BE2C (cell line): ENCODE measurements around the gene PTCHD4.
"Not testable (repeated sequence)": the region's sequence is repeated elsewhere in the genome, so short reads cannot be mapped to it uniquely, and the experiment has no call there.

Experiments
- DNase-seq: peaks from one replicate; pipeline ENCODE4 v3.0.0-alpha.2; 2020
- H3K27me3 ChIP-seq: fragments of 250-450 bp; sonication (Bioruptor Pico); 2 replicates; pipeline ENCODE4 v1.5.1; 2020; ENCODE audit warnings: mild to moderate bottlenecking
- H3K36me3 ChIP-seq: fragments of 250-450 bp; sonication (Bioruptor Pico); 2 replicates; pipeline ENCODE4 v1.5.1; 2020; ENCODE audit warnings: mild to moderate bottlenecking
- H3K4me1 ChIP-seq: fragments of 250-450 bp; sonication (Bioruptor Pico); 2 replicates; pipeline ENCODE4 v1.5.1; 2020
- H3K4me3 ChIP-seq: 2 replicates; pipeline ENCODE4 v1.5.1; 2011; ENCODE audit warnings: low read depth, low read length
- H3K9me3 ChIP-seq: fragments of 250-450 bp; sonication (Bioruptor Pico); 2 replicates; pipeline ENCODE4 v1.5.1; 2020
- CTCF ChIP-seq: IDR thresholded peaks from 2 replicates; pipeline ENCODE4 v1.5.1; 2012; ENCODE audit warnings: mild to moderate bottlenecking, low read depth, low read length

Gene PTCHD4

GRCh38 chr6:48139818-48140614 lies 29.0 kb upstream of the PTCHD4 start:
- no peaks in the 10 kb centered on the region for H3K27me3 ChIP-seq
- no peak overlapping the region for H3K4me3 ChIP-seq
- no peak for TF ChIP-seq CTCF
- H3K9me3 ChIP-seq, result no peaks in the 10 kb centered on the region
- H3K4me1 ChIP-seq, result no peaks in the 10 kb centered on the region
- DNase-seq, result no peak
- no peaks in the 10 kb centered on the region for H3K36me3 ChIP-seq

GRCh38 chr6:48136856-48137255 lies 25.9 kb upstream of the PTCHD4 start:
- no peaks in the 10 kb centered on the region for H3K4me1 ChIP-seq
- DNase-seq, result no peak
- no peak for TF ChIP-seq CTCF
- H3K9me3 ChIP-seq, result no peaks in the 10 kb centered on the region
- no peak overlapping the region for H3K4me3 ChIP-seq
- no peaks in the 10 kb centered on the region for H3K27me3 ChIP-seq
- no peaks in the 10 kb centered on the region for H3K36me3 ChIP-seq

GRCh38 chr6:48135323-48136084 lies 24.5 kb upstream of the PTCHD4 start:
- DNase-seq, result no peak
- no peak overlapping the region for H3K4me3 ChIP-seq
- no peaks in the 10 kb centered on the region for H3K27me3 ChIP-seq
- TF ChIP-seq CTCF, result no peak
- H3K4me1 ChIP-seq, result no peaks in the 10 kb centered on the region
- H3K9me3 ChIP-seq, result no peaks in the 10 kb centered on the region
- no peaks in the 10 kb centered on the region for H3K36me3 ChIP-seq

- no peaks in the 10 kb centered on the region for H3K4me1 ChIP-seq
- TF ChIP-seq CTCF, result no peak
- no peak for DNase-seq
- no peaks in the 10 kb centered on the region for H3K9me3 ChIP-seq
- H3K4me3 ChIP-seq, result no peak overlapping the region
- no peaks in the 10 kb centered on the region for H3K36me3 ChIP-seq
- H3K27me3 ChIP-seq, result no peaks in the 10 kb centered on the region
These were observed 23.2 kb upstream of the PTCHD4 start for GRCh38 chr6:48134246-48134645.

GRCh38 chr6:48123601-48124000 lies 12.6 kb upstream of the PTCHD4 start:
- Histone ChIP-seq H3K36me3 (no peaks in the 10 kb centered on the region), H3K4me1 (no peaks in the 10 kb centered on the region), H3K9me3 (no peaks in the 10 kb centered on the region), H3K27me3 (no peaks in the 10 kb centered on the region), H3K4me3 (no peak overlapping the region)
- no peak for TF ChIP-seq CTCF
- DNase-seq, result no peak

GRCh38 chr6:48121983-48122749 lies 11.2 kb upstream of the PTCHD4 start:
- not testable (repeated sequence) for H3K36me3 ChIP-seq, H3K27me3 ChIP-seq, H3K9me3 ChIP-seq, DNase-seq, H3K4me1 ChIP-seq, H3K4me3 ChIP-seq
